Measurements from ENCODE around the gene ADAMTS15.

Gene ADAMTS15

GRCh38 chr11:130457623-130458409, 9.4 kb downstream of the ADAMTS15 start:
- no peak for DNase-seq (ENCODE audit: low spot score)

GRCh38 chr11:130458410-130458729, 9.9 kb downstream of the ADAMTS15 start:
- DNase-seq (ENCODE audit: low spot score) = no peak

DNA sequence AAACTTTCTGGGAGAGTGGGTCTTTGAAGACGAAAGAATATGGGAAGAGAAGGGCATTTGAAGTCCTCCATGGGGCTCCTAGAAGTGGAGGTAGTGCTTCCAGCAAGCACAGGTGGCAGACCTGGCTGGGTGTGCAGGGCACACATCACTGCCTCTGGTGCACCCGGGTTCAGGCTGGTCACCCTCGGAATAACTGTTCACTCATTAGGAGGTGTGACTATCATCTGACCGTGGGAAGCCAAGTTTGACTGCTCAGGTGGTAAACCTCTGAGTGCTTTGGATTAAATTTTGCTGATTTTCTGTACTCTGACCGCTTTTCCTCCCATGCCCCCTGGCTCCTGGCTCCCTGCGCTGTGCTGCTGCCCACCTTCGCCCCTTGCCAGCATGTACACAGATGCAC, 11.1 kb downstream of the ADAMTS15 start:
- DNase-seq (ENCODE audit: low spot score) = no peak

DNA sequence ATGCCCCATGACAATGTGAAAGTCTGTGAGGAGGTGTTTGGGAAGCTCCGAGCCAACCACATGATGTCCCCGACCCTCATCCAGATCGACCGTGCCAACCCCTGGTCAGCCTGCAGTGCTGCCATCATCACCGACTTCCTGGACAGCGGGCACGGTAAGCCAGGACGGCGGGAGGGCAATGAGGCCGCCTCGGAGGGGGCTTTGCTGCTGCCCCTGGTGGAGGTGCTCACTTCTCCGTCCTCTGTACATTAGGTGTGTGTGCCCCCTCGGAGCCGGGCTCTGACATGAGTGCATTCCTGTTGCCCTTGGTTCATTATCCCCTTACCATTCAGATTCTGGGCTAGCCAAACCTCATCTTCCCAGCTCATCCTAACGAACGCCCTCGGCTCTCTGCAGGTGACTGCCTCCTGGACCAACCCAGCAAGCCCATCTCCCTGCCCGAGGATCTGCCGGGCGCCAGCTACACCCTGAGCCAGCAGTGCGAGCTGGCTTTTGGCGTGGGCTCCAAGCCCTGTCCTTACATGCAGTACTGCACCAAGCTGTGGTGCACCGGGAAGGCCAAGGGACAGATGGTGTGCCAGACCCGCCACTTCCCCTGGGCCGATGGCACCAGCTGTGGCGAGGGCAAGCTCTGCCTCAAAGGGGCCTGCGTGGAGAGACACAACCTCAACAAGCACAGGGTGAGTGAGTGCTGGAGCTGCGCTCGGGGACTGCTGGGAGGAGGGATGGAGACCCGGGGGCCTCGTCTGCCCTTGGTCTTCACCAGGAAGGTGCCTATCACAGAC, 13.8 kb downstream of the ADAMTS15 start:
- no peak for DNase-seq (ENCODE audit: low spot score)

DNA sequence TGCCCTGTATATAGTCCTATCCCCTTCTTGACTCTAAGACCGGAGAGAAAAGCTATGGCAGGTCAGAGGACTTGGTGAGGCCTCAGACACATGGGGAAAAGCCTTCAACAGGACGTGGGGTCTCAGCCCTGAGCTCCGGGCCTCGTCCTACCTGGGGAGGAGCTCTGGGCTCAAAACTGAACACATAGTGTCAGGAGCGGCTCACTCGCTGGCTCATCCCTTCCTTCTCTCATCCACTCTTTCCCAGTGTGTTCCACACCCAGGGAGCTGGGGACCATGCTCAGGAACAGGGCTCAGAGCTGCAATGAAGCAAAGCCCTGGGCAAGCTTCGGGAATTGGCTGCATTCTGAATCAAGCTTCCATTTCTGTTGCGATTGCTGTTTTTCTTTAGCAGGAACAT, 14.5 kb downstream of the ADAMTS15 start:
- no peak for DNase-seq (ENCODE audit: low spot score)

DNA sequence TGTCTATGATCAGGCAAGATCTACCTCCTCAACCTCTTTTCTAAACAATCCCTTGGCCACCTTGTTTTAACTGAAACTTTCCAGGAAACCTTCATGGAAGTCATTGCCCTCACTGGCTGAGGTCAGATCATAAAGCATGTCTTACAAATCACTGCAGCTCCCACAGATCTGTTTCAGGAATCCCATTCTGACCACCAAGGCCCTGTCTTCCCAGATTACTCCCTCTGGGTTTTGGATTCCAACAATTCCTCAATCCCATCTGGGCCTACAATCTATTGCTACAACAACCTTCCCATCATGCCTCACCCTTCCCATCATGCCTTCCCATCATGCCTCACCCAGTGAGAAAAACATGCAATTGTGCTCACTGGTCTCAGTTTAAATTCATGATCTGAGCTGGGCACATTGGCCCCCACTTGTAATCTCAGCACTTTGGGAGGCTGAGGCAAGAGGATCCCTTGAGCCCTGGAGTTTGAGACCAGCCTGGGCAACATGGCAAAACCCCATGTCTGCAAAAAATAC, 15.9 kb downstream of the ADAMTS15 start:
- no peak for DNase-seq (ENCODE audit: low spot score)

- DNase-seq (ENCODE audit: low spot score) = no peak
These were observed 16.8 kb downstream of the ADAMTS15 start for GRCh38 chr11:130465263-130465662.

- DNase-seq (ENCODE audit: low spot score) = no peak
These were observed 18.9 kb downstream of the ADAMTS15 start for GRCh38 chr11:130467116-130467900.

DNA sequence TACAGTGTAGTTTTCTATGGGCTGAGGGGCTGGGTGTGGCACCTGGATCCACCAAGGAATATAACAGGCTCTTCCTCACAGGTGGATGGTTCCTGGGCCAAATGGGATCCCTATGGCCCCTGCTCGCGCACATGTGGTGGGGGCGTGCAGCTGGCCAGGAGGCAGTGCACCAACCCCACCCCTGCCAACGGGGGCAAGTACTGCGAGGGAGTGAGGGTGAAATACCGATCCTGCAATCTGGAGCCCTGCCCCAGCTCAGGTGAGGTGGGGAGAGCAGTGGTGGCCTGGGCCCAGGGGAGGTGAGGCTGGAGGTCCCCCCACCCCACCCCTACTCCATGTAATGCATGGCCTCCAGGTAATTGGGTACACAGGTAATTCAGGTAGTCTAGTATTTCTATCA, 20.7 kb downstream of the ADAMTS15 start:
- no peak for DNase-seq (ENCODE audit: low spot score)

DNA sequence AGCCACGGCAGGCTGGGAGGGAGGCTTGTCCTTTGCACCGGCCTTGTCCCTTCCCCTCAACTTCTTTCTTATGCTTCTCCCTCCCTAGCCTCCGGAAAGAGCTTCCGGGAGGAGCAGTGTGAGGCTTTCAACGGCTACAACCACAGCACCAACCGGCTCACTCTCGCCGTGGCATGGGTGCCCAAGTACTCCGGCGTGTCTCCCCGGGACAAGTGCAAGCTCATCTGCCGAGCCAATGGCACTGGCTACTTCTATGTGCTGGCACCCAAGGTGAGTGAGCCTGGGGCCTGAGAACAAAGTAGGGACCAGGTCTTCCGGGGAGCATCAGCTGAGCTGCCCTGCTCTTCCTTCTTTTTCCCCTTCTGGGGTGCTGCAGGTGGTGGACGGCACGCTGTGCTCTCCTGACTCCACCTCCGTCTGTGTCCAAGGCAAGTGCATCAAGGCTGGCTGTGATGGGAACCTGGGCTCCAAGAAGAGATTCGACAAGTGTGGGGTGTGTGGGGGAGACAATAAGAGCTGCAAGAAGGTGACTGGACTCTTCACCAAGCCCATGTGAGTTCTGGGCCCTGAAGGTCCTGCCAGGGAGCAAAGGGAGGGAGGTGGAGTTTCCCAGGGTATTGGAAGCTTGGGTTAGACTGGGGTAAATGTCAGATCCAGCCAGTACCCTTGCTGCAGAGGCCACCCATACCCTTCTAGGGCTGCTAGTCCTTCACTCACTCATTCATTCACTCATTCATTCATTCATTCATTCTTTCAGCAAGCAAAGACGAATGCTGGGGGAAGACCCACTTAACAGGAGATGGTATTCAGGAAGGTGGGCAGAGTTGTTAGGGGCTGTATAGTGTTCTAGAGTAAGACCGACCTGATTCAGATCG, 22.6 kb downstream of the ADAMTS15 start:
- no peak for DNase-seq (ENCODE audit: low spot score)

DNA sequence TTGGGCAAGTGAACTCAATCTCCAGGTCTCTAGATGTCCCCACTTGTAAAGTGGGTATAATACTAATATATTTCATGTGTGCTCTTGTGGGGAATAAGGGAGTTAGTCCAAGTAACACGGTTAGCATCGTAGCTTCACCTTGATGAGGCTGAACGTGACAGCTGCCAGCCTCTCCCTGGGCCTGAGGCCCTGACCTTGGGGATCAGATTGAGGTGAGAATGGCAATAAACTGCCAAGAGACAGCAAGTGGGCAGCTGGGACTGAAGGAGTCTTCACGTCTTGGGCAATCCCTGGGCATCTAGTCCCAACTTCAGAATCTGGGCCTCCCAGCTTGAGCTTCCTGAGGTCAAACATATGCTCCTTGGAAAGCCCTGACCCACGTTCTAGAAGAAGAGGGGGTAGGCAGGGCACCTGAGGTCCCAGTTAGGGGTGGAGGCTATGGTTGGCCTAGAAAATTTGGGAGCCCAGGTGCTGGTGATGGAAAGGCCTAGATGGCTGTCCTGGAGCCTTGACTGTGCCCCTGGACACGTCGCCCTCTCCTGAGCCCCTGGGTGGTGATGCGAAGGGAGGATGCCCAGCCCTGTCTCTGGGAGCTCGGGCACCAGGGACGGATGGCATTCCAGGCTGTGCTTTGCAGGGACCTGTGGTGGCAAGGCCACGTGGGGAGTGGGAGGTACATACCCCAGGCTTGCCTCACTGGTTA, 23.4 kb downstream of the ADAMTS15 start:
- no peak for DNase-seq (ENCODE audit: low spot score)

- DNase-seq (ENCODE audit: low spot score) = no peak
These were observed 24.1 kb downstream of the ADAMTS15 start for GRCh38 chr11:130472434-130472961.

DNA sequence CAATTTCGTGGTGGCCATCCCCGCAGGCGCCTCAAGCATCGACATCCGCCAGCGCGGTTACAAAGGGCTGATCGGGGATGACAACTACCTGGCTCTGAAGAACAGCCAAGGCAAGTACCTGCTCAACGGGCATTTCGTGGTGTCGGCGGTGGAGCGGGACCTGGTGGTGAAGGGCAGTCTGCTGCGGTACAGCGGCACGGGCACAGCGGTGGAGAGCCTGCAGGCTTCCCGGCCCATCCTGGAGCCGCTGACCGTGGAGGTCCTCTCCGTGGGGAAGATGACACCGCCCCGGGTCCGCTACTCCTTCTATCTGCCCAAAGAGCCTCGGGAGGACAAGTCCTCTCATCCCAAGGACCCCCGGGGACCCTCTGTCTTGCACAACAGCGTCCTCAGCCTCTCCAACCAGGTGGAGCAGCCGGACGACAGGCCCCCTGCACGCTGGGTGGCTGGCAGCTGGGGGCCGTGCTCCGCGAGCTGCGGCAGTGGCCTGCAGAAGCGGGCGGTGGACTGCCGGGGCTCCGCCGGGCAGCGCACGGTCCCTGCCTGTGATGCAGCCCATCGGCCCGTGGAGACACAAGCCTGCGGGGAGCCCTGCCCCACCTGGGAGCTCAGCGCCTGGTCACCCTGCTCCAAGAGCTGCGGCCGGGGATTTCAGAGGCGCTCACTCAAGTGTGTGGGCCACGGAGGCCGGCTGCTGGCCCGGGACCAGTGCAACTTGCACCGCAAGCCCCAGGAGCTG, 24.8 kb downstream of the ADAMTS15 start:
- no peak for DNase-seq (ENCODE audit: low spot score)

- DNase-seq (ENCODE audit: low spot score) = no peak
These were observed 25.4 kb downstream of the ADAMTS15 start for GRCh38 chr11:130473795-130474377.

DNA sequence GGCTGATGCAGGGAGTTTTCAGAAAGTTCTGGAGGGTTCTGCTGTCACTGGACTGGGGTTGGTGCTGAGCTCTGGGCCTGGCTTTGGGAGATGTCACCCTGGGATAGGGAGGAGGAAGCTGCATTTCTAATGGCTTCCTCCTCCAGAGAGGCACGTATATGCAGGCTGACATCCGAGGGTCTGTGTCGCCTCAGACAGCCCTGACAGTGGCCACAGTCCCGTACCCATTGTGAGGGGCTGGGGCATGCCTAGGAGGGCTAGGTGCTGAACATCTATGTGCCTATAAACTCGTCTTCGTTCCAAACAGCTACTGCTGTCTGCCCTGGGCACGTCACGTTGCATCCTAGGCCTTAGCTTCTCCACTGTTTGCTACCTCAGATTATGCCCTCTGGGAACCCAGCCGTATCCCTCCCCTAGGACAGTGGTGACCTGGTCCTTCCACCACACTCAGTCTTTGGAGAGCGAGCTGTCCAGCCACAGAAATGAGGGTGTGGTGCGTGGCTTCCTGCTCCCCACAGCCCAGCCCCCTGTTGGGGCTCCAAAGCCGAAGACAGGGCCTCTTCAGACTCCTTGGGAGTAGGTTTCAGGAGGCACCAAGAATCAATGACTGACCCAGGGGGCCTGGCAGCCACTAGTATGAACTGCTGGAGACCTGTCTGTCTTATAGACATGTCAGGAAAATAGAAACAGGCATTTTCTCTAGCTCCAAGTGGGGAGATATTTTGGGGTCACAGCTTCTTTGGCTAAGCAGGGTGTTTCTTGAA, 26.4 kb downstream of the ADAMTS15 start:
- no peak for DNase-seq (ENCODE audit: low spot score)

DNA sequence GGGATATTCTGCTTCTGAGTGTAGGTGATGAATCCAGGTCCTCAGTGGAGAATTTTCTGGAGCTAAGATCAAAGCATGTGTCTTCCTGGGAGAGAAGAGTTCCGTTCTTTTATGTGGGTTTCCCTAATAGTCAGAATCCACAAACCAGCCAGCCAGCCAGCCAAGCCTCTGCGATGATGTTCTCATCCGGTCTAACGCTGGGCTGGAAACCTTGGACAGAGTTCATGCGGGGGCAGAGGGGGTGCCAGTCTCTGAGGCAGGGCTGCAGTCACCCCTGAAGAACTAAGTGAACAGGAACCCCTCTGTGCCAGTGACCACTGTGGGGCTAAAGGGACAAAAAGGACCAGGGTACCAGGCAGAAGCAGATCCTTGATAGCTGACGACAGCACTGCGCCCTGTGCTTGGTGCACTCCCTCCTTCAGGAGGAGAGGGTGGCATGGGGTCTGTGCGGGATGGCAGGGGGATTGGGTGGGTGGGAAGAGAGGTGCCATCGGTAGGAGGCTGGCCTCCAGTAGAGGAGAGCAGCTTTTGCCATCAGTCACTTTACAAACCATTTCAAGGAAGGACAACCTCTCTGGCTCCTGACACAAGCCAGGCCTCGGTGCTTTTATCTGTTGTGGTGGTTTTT, 27.1 kb downstream of the ADAMTS15 start:
- no peak for DNase-seq (ENCODE audit: low spot score)

DNA sequence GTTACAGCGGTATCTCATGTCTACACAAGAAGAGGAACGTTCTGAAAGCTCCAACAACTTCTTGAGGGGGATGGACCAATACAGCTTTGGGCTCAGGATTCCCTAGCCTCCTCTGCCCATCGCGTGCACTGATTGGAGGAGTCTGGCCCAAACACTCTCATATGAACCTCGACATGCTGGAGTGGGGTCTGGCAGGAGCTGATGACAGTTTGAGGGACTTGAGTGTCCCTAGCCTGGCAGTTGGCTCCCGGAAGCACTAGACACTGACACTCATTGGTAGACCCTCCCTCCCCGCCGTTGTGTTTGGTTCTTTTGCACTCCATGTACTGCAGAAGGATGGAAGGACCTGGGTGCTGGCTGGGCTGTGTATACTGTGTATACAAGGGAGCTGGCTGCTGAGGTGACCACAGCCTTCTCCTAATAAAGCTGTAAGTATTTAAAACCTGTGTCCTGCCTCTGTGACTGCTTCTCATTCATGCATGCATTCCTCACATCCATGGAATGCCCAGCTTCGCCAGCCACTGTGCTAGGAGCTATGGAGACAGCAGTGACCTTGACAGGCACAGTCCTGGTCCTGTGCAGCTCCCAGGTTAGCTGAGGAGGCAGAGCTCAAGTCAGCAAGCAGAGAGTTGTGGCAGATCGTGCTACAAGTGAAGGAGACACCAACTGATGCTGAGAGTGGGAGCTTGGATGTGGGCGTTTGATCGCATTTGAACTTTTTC, 27.9 kb downstream of the ADAMTS15 start:
- no peak for DNase-seq (ENCODE audit: low spot score)

Measured in SK-N-DZ (cell line).